GM19455 (cell line): ENCODE data around the gene PEF1.

Experiments
- ATAC-seq: cut with Tn5 transposase; IDR thresholded peaks from one replicate; pipeline ENCODE4 v1.9.1; 2021; ENCODE audit not compliant: unreplicated experiment

Gene PEF1

GRCh38 chr1:31585736-31586365, 58.8 kb downstream of the PEF1 start:
- no peak for ATAC-seq

- no peak for ATAC-seq
These were observed 59.6 kb downstream of the PEF1 start for GRCh38 chr1:31584869-31585735.

GRCh38 chr1:31583995-31584868, 60.4 kb downstream of the PEF1 start:
- no peak for ATAC-seq

GRCh38 chr1:31583082-31583994, 61.3 kb downstream of the PEF1 start:
- ATAC-seq: no peak

GRCh38 chr1:31581821-31582810, 62.6 kb downstream of the PEF1 start:
- ATAC-seq: no peak

- ATAC-seq: no peak
These were observed 63.6 kb downstream of the PEF1 start for GRCh38 chr1:31580891-31581603.

GRCh38 chr1:31580513-31580870, 64.2 kb downstream of the PEF1 start:
- ATAC-seq: no peak
